ENCODE results near the gene MYBBP1A. TPM values are rescaled to one million over a fixed set of nuclear protein-coding genes. Genes with fewer than 3 reads are reported as not detected.
A peak's percentile ranks its signal among the peaks of the same experiment; 100 is the strongest.

MYBBP1A gene
- total and polyA plus RNA-seq, 2 experiments from 2014 or later = 70.7 to 213 TPM

DNA sequence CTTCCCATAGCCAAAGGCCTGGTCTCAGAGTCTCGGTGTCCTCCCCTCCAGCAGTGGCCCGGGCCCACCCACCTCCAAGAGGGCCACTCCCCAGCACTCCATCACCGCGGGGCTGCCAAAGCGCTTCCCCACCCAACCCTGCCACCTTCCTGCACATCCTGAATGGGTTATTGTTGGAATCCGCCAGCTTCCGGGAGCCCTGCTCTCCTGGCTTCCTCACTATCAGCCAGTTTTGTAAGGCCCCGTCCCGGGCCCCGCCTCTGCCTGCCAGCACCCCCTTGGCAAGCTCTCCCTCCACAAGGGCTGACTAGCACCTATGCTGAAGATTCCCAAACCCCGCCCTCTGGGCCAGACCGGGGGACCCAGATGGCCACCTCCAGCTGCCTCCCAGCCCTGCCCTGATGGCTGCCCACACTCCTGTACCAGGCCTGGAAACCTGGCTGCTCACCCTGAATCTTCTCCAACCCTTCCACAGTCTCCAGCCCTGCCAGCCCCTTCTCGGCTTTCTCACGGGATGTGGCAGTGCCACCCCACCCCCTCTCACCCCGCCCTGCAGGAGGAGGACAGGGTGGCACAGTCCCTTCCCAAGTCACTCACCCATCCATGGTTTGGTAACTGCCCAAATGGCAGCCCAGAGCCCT, 14.4 kb downstream of the MYBBP1A start (continued):
- TF ChIP-seq, protein P1, sequence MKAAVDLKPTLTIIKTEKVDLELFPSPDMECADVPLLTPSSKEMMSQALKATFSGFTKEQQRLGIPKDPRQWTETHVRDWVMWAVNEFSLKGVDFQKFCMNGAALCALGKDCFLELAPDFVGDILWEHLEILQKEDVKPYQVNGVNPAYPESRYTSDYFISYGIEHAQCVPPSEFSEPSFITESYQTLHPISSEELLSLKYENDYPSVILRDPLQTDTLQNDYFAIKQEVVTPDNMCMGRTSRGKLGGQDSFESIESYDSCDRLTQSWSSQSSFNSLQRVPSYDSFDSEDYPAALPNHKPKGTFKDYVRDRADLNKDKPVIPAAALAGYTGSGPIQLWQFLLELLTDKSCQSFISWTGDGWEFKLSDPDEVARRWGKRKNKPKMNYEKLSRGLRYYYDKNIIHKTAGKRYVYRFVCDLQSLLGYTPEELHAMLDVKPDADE (IDR thresholded peaks at IDR 0.05) = no peak
- no peak for TF ChIP-seq STAT1 (IDR thresholded peaks at IDR 0.05; ENCODE audit: unreplicated experiment)
- TF ChIP-seq, protein P2, sequence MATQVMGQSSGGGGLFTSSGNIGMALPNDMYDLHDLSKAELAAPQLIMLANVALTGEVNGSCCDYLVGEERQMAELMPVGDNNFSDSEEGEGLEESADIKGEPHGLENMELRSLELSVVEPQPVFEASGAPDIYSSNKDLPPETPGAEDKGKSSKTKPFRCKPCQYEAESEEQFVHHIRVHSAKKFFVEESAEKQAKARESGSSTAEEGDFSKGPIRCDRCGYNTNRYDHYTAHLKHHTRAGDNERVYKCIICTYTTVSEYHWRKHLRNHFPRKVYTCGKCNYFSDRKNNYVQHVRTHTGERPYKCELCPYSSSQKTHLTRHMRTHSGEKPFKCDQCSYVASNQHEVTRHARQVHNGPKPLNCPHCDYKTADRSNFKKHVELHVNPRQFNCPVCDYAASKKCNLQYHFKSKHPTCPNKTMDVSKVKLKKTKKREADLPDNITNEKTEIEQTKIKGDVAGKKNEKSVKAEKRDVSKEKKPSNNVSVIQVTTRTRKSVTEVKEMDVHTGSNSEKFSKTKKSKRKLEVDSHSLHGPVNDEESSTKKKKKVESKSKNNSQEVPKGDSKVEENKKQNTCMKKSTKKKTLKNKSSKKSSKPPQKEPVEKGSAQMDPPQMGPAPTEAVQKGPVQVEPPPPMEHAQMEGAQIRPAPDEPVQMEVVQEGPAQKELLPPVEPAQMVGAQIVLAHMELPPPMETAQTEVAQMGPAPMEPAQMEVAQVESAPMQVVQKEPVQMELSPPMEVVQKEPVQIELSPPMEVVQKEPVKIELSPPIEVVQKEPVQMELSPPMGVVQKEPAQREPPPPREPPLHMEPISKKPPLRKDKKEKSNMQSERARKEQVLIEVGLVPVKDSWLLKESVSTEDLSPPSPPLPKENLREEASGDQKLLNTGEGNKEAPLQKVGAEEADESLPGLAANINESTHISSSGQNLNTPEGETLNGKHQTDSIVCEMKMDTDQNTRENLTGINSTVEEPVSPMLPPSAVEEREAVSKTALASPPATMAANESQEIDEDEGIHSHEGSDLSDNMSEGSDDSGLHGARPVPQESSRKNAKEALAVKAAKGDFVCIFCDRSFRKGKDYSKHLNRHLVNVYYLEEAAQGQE (IDR thresholded peaks at IDR 0.05; ENCODE audit: unreplicated experiment) = no peak

DNA sequence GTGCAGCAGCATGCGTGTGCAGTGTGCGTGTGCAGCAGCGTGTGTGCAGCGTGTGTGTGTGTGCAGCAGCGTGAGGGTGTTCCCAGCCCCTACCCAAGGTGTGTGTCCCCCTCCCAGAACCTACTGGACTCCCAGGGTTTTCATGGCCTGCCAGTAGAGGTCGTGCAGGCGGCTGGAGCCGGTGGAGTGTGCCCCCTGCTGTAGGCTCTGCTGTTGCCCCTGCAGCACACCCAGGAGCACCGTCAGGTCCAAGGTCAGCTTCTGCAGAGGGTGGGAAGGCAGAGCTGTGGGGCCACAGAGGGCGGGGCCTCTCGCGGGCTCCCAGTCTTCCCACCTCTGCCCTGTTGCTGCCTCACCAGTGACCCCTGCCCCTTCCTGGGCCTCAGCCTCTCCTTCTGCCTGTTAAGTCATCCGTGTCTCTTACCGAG, 14.9 kb downstream of the MYBBP1A start:
- DNase-seq (ENCODE audit: low spot score) (peak; percentile 33), ATAC-seq (peak; percentile 3; the same call in 2 of the 3 replicates)
- H4K20me1 ChIP-seq (replicated peaks; ENCODE audit: insufficient read depth) = peaks cover 8% of the 10 kb centered on the region
- H3K4me2 ChIP-seq = no peak overlapping the region
- H3K79me2 ChIP-seq (replicated peaks; ENCODE audit: insufficient read depth) = no peaks in the 10 kb centered on the region
- H3F3A ChIP-seq (replicated peaks; ENCODE audit: low read depth) = peaks cover 10% of the 10 kb centered on the region
- Mint-ChIP-seq H3K27ac (no peak overlapping the region), H3K27me3 (ENCODE audit: insufficient read depth, low read depth, poor library complexity) (peaks cover 39% of the 10 kb centered on the region), H3K36me3 (ENCODE audit: low read depth) (peaks cover 59% of the 10 kb centered on the region), H3K9me3 (no peaks in the 10 kb centered on the region), H3K4me3 (no peak overlapping the region), H3K4me1 (peaks cover 15% of the 10 kb centered on the region)
- no peak overlapping the region for H2AFZ ChIP-seq
- H3K27me3 ChIP-seq (ENCODE audit: insufficient read depth) = no peaks in the 10 kb centered on the region
- TF ChIP-seq POLR2AphosphoS5 (IDR thresholded peaks at IDR 0.05; ENCODE audit: low read depth) = no peak
- TF ChIP-seq, protein P3, sequence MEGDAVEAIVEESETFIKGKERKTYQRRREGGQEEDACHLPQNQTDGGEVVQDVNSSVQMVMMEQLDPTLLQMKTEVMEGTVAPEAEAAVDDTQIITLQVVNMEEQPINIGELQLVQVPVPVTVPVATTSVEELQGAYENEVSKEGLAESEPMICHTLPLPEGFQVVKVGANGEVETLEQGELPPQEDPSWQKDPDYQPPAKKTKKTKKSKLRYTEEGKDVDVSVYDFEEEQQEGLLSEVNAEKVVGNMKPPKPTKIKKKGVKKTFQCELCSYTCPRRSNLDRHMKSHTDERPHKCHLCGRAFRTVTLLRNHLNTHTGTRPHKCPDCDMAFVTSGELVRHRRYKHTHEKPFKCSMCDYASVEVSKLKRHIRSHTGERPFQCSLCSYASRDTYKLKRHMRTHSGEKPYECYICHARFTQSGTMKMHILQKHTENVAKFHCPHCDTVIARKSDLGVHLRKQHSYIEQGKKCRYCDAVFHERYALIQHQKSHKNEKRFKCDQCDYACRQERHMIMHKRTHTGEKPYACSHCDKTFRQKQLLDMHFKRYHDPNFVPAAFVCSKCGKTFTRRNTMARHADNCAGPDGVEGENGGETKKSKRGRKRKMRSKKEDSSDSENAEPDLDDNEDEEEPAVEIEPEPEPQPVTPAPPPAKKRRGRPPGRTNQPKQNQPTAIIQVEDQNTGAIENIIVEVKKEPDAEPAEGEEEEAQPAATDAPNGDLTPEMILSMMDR (conservative IDR thresholded peaks at IDR 0.05; ENCODE audit: low read depth in 2 of 2) = peak in 1 of 2 experiments; percentile 58; a peak in 3 of 4 replicates
- no peak for TF ChIP-seq JUNB (IDR thresholded peaks at IDR 0.05; ENCODE audit: unreplicated experiment)
- TF ChIP-seq, protein P1 (IDR thresholded peaks at IDR 0.05) = no peak
- TF ChIP-seq, protein P4, sequence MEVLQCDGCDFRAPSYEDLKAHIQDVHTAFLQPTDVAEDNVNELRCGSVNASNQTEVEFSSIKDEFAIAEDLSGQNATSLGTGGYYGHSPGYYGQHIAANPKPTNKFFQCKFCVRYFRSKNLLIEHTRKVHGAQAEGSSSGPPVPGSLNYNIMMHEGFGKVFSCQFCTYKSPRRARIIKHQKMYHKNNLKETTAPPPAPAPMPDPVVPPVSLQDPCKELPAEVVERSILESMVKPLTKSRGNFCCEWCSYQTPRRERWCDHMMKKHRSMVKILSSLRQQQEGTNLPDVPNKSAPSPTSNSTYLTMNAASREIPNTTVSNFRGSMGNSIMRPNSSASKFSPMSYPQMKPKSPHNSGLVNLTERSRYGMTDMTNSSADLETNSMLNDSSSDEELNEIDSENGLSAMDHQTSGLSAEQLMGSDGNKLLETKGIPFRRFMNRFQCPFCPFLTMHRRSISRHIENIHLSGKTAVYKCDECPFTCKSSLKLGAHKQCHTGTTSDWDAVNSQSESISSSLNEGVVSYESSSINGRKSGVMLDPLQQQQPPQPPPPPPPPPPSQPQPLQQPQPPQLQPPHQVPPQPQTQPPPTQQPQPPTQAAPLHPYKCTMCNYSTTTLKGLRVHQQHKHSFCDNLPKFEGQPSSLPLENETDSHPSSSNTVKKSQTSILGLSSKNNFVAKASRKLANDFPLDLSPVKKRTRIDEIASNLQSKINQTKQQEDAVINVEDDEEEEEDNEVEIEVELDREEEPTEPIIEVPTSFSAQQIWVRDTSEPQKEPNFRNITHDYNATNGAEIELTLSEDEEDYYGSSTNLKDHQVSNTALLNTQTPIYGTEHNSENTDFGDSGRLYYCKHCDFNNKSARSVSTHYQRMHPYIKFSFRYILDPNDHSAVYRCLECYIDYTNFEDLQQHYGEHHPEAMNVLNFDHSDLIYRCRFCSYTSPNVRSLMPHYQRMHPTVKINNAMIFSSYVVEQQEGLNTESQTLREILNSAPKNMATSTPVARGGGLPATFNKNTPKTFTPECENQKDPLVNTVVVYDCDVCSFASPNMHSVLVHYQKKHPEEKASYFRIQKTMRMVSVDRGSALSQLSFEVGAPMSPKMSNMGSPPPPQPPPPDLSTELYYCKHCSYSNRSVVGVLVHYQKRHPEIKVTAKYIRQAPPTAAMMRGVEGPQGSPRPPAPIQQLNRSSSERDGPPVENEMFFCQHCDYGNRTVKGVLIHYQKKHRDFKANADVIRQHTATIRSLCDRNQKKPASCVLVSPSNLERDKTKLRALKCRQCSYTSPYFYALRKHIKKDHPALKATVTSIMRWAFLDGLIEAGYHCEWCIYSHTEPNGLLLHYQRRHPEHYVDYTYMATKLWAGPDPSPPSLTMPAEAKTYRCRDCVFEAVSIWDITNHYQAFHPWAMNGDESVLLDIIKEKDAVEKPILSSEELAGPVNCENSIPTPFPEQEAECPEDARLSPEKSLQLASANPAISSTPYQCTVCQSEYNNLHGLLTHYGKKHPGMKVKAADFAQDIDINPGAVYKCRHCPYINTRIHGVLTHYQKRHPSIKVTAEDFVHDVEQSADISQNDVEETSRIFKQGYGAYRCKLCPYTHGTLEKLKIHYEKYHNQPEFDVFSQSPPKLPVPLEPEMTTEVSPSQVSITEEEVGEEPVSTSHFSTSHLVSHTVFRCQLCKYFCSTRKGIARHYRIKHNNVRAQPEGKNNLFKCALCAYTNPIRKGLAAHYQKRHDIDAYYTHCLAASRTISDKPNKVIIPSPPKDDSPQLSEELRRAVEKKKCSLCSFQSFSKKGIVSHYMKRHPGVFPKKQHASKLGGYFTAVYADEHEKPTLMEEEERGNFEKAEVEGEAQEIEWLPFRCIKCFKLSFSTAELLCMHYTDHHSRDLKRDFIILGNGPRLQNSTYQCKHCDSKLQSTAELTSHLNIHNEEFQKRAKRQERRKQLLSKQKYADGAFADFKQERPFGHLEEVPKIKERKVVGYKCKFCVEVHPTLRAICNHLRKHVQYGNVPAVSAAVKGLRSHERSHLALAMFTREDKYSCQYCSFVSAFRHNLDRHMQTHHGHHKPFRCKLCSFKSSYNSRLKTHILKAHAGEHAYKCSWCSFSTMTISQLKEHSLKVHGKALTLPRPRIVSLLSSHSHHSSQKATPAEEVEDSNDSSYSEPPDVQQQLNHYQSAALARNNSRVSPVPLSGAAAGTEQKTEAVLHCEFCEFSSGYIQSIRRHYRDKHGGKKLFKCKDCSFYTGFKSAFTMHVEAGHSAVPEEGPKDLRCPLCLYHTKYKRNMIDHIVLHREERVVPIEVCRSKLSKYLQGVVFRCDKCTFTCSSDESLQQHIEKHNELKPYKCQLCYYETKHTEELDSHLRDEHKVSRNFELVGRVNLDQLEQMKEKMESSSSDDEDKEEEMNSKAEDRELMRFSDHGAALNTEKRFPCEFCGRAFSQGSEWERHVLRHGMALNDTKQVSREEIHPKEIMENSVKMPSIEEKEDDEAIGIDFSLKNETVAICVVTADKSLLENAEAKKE (CRISPR knock-in tag; IDR thresholded peaks at IDR 0.05) = no peak
- no peak for TF ChIP-seq CREB1 (CRISPR knock-in tag; IDR thresholded peaks at IDR 0.05; ENCODE audit: low read depth)
- no peaks in the 10 kb centered on the region; the same call in 1 of the 2 replicates for H3K36me3 ChIP-seq (ENCODE audit: insufficient read depth)
- no peaks in the 10 kb centered on the region for H3K9me2 ChIP-seq (ENCODE audit: insufficient read depth)
- no peak overlapping the region for H3K4me3 ChIP-seq
- H3K27ac ChIP-seq (ENCODE audit: low read depth) = no peak overlapping the region
- H3K4me1 ChIP-seq (ENCODE audit: insufficient read depth) = peaks cover 5% of the 10 kb centered on the region; the same call in 1 of the 2 replicates
